ENCODE data around the gene PALLD. TPM values are rescaled to one million over a fixed set of nuclear protein-coding genes. Genes with fewer than 3 reads are reported as not detected.
"Not testable (repeated sequence)": the region's sequence is repeated elsewhere in the genome, so short reads cannot be mapped to it uniquely, and the experiment has no call there.

Gene PALLD
- polyA plus RNA-seq, 1 donor, result 182 TPM

DNA sequence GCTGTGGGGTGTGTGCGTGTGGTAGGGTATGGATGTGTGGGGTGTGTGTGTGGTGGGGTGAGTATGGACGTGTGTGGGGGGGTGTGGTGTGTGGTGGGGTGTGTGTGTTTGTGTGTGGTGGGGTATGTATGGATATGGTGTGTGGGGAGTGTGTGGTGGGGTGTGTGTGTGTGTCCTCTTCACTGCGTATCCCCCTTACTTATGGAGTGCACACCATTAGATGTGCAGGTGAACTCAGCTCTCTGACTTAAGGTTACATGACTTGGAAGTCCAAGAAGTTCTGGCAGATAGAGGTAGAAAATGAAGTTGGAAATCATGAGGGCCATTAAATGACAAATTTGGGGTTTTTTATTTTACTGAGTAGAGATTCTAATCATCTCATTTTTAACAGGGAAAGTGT is 182.5 kb downstream of the PALLD start:
- DNase-seq, result no peak

DNA sequence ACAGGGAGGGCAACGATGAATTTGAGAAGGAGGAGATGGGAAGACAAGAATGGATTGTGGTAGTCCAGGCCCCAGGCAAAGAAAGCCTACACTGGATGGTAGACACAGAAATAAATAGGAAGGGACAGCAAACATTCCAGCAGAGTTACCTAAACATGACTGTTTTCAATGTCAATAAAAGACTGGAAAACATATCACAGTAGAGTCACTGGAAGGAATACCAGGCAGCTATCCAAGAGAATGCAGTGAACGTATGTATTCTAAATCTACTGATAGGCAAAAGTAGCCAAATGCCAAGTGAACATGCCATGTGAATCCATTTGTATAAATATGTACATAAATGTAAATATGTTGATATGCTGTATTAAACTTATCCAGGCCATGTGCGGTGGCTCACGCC is 183.0 kb downstream of the PALLD start:
- no peak for DNase-seq

DNA sequence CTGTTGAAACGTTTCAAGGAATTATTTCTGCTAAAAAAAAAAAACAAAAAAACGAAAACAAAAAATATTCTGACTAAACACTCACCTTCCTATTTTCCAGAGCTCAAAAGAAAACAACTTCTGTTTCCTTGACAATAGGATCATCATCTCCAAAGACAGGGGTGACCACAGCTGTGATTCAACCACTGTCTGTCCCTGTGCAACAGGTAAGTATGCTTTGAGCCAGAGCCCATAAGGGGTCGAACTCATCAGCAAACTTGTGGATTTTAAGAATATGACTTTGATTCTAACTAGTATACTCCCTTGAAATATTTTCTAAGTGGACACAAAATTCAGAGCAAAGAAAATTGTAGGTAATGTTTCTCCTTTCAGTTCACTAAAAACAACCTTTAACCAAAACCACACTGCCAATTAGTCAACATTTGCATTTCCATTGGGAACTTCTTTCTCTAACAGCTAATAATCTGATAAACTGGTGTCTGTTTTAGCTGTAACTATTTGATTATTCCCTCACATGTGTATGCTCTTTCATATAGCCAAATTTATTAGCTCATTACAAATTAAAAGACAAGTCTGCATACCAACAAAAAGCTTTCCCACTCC is 186.1 kb downstream of the PALLD start:
- DNase-seq, result no peak

DNA sequence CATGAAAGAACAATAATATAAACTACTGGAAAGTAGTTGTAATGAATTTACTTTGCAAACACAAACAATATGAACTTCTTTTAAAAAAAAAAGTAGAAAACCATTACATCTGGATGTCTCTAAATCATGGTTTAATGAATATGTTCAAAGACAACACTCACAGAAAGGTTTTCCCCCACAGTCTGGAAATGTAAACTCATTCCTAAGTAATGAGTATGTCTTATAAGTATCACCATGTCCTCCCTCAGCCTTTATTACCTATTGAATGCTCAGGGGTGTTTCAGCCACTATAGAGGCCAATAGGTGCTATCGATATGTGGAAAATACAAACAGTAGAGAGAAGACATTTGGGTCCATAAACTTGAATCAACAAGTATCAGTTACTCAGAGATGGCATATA is 186.7 kb downstream of the PALLD start:
- DNase-seq, result no peak

DNA sequence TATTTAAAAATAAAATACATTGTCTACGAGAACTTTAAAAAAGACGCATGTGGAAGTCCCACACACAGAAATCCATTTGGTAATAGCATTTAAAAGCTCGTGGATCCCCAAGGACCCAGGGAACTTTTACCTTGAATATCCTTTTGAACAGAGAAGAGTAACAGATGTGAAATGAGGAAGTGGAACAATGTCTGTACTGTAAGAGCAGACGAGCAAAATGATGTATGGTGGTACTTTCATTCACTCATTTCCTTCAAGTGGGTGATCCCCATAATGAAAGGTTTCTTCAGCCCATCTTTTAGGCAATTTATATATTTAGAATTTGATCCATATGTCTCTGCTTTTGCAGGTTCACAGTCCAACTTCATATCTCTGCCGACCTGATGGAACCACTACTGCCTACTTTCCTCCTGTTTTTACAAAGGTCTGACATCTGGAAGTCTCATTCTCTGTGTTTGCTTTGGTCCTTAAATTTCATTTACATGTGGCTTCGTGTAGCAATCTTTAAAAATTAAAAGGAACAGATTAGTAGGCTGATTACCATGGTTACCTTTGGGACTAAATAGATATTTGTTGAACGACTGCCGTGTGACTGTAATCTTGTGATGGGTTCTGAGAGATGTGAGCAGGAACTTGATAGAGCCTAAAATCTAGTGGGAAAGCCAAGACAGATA is 188.4 kb downstream of the PALLD start:
- DNase-seq, result peak; percentile 40

DNA sequence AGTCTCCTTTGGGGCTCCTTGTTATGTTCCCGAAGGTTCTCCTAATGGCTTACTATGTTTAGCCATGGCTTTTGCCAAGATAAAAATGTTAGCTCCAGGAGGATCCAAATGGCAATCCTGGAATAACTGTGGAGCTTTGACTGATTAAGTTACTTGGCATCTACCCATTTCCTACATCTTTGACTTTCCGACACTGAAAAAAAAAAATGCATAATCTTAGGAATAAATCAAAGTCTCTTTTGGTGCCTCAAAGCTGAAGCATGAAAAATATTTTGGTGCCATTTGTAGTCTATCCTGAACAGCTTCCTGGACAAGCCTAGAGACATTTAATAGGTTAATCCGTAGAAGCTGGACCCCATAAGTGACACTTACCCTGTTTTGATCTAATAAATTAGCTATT is 191.7 kb downstream of the PALLD start:
- DNase-seq, result no peak

DNA sequence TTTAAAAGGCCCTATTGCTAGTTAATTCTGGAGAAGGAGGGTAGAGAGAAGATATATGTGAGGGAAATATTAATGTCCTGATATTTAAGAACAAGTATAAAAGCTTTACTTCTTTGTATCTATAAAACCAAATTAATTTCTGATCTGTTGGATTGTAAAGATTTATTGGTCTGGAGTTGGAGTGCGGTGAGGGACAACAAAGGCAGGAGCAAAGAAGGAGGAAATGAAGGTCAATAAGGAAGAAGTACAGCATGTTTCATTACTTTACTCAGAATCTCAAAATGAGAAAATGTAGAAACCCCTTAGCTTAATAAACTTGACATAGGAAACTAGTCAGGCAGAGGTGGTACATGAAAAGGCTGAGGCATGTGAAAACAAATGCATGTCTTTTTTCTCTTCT is 192.9 kb downstream of the PALLD start:
- DNase-seq, result no peak

DNA sequence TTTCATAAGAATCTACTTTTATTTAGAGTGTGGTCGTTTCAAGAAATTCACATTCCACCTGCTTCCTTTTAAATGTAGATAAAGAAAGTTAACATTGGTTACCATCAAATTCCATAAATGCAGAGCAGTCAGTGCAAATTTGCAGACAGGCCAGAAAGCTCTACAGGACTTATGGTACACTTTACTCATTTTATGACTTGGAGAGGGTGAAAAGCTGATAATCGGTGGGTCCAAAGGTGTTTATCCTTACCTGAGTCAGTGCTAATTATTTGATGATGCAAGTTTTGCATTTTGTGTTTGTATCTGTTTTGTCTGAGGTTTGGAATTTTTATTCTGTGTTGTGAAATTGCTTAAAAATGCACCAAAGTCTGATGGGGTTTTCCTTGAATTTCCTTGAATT is 193.3 kb downstream of the PALLD start:
- DNase-seq, result no peak

DNA sequence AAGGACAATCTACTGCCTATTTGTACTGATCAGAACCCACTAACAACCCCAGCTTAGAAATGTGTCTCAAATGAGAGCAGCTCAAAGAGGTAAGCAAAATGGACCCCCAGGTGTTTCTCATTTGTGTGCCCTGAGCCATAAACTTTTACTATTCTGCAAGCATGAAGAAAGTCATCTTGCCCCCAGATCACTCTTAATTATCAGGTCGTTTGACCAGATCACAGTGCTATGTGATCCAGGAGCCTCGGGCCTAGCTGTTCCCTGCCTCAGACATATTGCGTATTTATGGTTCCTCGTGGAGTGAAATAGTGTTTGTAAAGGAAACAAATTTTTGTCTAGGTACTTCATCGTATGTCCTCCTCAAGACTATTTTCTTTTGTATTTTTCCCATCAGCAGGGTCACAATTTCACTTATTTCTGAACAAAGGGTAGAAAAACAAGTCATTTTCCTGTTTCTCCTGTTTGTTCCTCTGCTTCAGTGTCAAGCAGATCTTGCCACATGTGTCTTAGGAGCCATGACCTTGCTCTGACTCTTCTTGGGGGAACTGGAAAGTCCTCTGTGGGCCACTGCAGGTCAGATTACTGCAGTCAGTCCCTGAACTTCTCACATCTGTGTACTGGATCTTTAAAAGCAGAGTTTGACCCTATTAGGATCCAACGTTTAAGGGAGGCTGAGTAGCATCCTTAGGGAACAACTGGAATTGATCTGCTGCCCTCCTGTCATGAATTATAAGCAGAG is 194.9 kb downstream of the PALLD start:
- DNase-seq, result no peak

DNA sequence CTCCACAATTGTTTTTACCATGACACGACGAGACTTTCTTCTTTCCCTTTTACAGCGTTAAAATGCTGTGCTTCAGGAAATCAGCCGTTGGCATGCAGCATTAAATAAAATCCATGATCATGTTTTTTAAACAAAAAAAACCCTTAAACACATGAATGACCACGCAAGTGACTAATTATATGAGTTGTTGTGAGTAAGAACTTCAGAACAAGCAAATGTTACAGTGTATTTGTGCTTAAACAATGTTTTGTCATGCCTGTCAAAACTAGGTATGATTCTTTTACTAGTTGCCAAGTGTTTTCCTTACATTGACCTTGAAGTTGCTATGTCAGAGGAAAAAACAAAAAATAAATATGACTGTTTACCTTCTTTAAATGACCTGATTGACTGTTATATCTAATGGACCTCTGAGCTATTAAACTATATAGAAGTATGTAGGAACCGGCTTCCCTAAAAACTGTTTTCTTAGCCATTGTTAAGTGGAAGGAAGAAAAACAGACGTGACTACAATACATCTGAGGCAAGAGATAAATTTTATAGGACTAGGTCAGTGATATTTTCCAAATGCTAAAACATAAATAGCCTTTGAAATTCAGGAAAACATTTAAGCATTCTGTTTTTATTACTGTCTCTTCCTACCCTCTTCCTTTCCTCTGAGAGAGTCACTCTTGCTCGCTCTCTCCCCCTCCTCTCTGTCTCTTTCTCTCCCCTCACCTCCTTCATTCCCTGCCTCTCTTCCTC is 197.1 kb downstream of the PALLD start:
- DNase-seq, result no peak

DNA sequence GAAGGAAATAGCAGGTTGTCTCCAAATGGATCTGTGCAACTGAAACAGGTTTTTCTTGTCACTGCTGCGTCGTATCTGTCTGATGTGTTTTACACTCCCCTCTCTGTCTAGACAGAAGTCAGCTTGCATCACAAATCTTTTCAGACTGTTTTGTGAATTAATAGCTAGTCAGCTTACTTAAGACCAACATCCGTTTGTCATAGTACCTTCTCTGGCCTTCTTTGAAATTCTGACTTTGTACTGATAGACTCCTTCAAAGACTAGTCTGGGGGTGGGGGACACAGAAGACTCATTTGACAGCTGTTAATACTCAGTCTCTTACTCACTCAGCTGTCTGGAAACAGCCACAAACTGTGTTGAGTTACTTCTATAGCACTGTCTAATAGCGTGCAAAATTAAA is 197.8 kb downstream of the PALLD start:
- DNase-seq, result no peak

DNA sequence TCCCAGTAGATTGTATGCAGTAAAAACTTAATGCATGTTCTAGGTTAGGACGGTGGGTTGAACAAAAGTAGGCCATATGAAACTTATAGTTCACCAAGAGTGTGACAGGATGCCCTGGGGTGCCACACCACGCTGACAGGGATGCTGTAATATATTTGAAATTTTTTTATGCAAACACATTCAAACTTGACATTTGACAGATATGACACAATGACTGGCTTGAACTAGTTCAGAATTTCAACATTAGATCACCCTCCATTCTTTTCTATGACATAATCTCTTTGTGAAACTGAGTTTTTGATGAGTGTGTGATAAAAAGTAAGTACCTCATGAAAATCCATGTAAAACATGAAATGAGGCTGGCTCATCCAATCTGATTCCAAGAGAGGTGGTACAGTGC is 198.4 kb downstream of the PALLD start:
- DNase-seq, result no peak

DNA sequence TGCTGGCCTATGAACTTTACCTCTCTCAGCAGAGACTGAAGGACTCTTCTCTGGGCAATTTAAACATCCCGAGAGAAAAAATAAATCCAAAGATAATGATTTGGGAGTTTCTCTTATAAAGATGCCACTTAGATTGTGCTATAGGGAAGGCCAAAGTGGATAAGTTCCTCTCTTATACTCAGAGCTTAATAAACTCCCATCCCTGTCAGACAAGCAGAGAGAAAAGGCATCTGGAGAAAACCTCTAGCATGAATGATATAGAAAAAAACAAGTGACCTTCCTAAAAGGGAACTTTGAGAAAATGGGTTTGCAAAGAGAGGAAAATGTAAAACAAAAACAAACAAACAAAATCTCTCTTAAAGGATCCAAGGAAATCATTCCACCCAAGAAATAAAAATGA is 199.4 kb downstream of the PALLD start:
- no peak for DNase-seq

DNA sequence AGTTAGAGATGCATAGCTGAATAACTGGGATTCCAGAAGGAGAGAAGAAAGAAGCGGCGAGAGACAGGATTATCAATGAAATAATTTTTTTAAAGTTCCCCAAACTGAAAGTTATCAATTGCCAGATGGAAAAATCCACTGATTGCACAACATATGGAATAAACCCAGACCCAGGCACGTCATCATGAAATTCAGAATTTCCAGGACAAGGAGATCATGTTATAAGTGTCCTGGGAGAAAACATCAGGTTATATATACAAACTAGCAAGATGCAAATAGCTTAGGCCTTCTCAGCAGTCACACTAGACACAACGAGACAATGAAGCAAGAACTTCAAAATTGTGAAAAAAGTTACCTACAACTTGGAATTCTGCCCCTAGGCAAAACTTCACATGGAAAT is 200.0 kb downstream of the PALLD start:
- DNase-seq, result peak; percentile 40

DNA sequence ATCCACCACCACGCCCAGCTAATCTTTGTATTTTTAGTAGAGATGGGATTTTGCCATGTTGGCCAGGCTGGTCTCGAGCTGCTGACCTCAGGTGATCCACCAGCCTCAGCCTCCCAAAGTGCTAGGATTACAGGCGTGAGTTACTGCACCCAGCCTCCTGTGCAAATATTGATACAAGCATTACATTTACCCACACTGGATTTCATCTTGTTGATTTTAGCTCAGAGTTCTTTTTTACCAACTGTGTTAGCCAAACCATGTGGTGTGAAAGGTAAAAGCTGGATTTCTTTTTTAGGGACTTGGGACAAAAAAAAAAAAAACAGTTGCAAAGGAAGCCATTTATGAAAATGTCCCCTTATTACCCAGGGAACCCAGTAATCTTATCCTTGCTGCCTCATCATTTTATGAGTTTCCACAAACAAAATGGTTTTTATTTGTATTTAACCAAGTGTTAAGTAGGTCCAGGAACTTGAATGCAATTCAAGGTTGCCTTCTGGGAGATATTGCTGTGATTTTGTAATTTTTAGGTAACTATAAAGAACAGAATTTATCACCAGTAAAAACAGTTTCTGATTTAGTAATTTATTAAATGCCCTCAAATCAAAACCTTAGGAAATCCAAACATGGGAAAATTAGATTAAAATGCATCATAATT is 202.5 kb downstream of the PALLD start:
- DNase-seq, result no peak

DNA sequence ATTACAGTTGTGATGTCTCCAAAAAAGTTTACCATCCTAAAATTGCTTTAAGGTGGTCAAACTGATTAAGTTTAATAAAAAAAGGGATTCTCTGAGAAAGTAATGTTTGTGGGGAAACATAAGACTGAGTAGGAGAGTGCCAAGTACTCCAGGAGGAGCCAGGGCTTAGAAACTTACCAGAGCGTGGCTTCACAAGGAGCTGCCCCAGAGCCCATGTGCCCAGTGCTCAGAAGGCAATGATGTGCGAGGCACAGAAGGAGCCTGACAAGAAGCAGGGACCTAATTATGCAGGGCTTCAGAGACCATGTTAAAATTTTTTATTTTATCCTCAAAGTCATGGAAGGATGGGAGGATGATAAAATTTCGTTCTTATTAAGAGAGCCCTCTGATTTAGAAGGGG is 204.2 kb downstream of the PALLD start:
- no peak for DNase-seq

DNA sequence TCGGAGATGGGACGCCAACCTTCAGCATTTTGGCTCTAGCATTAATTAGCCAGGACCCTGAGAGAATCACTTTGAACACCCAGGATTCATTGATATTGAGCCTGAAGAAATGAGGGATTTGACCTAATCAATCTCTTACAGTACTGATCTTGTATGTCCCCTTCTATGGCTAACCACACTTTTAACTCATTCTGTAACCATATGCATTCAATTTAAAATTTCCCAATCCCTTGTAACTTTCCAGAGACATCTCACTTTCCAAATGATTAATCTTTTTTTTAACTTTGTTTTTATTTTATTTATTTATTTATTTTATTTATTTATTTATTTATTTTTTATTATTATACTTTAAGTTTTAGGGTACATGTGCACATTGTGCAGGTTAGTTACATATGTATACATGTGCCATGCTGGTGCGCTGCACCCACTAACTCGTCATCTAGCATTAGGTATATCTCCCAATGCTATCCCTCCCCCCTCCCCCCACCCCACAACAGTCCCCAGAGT is 205.8 kb downstream of the PALLD start:
- not testable (repeated sequence) for DNase-seq

DNA sequence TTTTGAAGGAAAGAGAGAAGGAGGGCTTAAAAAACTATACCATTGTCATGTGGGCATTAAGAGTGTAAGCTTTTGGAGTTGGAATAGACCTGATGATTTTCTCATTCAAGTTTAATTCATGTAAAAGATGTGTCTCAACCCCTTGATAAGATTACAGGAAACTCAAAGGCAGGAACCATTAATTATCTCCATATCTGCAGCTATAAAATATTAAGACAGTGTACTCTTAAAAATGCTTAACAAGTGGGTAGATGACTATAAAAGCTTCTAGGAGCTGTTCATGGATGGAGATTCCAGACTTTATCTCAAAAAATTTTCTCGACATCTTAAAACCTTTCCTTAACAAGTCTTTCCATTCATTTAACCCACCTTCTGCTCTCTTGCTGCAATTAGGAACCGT is 208.3 kb downstream of the PALLD start:
- no peak for DNase-seq

DNA sequence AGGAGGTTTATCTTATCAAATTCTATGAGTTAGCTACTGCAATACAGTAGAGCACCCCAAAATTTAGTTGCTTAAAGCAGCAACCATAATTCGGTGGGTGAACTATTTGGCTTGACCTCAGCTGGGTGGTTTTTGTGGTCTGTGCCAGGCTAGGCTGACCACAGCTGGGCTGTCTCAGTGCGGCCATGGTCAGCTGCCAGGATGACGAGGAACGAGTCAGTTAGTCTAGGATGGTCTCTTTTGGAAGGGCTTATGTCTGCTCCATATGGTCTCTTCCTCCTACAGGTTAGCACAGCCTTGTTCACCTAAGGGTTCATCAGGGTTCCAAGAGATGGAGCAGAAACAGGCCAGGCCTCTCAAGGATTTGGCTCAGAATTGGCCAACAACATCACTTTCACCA is 210.4 kb downstream of the PALLD start:
- no peak for DNase-seq

DNA sequence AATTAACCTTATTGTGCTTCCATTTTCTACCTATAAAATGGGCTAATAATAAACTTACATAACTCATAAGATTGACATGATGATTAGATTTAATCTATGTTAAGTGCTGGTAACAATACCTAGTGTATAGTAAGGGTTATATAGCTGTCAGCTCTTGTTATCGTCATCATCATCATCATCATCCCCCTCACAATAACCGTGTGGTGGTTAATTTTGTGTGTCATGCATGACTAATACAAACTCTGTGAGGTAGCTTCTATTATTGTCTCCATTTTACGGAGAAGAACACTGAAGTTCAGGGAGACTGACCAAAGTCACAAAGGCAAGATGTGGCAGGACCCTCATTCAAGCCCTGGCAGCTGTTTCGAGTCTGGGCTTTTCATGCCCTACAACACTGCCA is 211.3 kb downstream of the PALLD start:
- DNase-seq, result no peak

DNA sequence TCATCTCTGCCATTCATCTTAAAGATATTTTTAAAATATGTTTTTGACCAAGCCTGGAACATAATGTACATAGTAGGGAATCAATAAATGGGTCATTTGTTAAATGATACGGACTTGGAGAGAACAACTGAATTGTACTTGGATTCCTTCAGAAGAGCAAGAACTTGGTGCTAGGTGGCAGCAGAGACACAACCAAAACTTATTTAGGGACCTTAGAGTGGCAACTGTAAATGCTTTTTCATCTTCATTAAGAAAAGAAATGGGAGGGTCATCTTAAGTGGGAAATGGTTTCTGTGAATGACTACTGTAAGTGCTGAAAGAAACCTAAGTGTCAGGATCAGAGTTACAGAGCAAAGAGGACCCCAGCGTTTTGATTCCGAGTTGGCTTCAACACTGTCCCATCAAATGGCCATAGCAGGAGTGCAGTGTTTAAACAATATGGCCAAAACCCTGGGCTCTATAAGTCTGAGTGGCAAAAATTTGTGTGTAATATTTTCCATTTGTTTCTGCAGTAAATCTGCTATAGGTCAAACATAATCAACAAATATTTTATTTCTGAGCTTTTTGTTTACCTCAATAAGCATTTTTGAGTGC is 213.6 kb downstream of the PALLD start:
- peak; percentile 66 for DNase-seq

Measured in hindlimb muscle (tissue), 1 donor.